Measurements from ENCODE around the gene BMPER. TPM values are rescaled to one million over a fixed set of nuclear protein-coding genes. Genes with fewer than 3 reads are reported as not detected.
A peak's percentile ranks its signal among the peaks of the same experiment; 100 is the strongest.

Gene BMPER
- polyA plus RNA-seq, 1 donor, result 22.7 TPM

GRCh38 chr7:33887266-33887975 lies 17.9 kb upstream of the BMPER start:
- no peak for DNase-seq

GRCh38 chr7:33888166-33888565 lies 17.2 kb upstream of the BMPER start:
- no peak for DNase-seq

- DNase-seq, result no peak
Measured at GRCh38 chr7:33892945-33893344, 12.4 kb upstream of the BMPER start.

- no peak for DNase-seq
Measured at GRCh38 chr7:33893377-33893776, 12.0 kb upstream of the BMPER start.

GRCh38 chr7:33895025-33895804 lies 10.1 kb upstream of the BMPER start:
- peak; percentile 78 for DNase-seq

GRCh38 chr7:33900501-33900900 lies 4.8 kb upstream of the BMPER start:
- no peak for DNase-seq

- DNase-seq, result no peak
Measured at GRCh38 chr7:33901199-33901598, 4.1 kb upstream of the BMPER start.

- no peak for DNase-seq
Measured at GRCh38 chr7:33901847-33902246, 3.5 kb upstream of the BMPER start.

GRCh38 chr7:33902746-33903145 lies 2.6 kb upstream of the BMPER start:
- no peak for DNase-seq

GRCh38 chr7:33903791-33904680 lies 1.3 kb upstream of the BMPER start:
- DNase-seq, result peak; percentile 51

GRCh38 chr7:33904681-33905388 lies 504 bp upstream of the BMPER start:
- peak; percentile 50 for DNase-seq

GRCh38 chr7:33906697-33907096 lies 1.4 kb downstream of the BMPER start:
- no peak for DNase-seq

GRCh38 chr7:33907625-33908024 lies 2.3 kb downstream of the BMPER start:
- DNase-seq, result no peak

GRCh38 chr7:33909318-33909717 lies 4.0 kb downstream of the BMPER start:
- DNase-seq, result no peak

GRCh38 chr7:33909755-33910154 lies 4.4 kb downstream of the BMPER start:
- no peak for DNase-seq

GRCh38 chr7:33910756-33911155 lies 5.4 kb downstream of the BMPER start:
- DNase-seq, result no peak

GRCh38 chr7:33916357-33917081 lies 11.2 kb downstream of the BMPER start:
- DNase-seq, result no peak

- no peak for DNase-seq
Measured at GRCh38 chr7:33917661-33918060, 12.3 kb downstream of the BMPER start.

- no peak for DNase-seq
Measured at GRCh38 chr7:33918438-33919143, 13.3 kb downstream of the BMPER start.

- DNase-seq, result no peak
Measured at GRCh38 chr7:33919449-33919848, 14.1 kb downstream of the BMPER start.

Data from left kidney (tissue), 2 donors.